Measurements from ENCODE around the gene PLEKHO2.

PLEKHO2 gene

GRCh38 chr15:64806509-64806908 lies 35.2 kb upstream of the PLEKHO2 start:
- TF ChIP-seq CTCF (conservative IDR thresholded peaks at IDR 0.05; ENCODE audit: control insufficient read depth, insufficient read depth, low read depth, low read length), result no peak
- DNase-seq (ENCODE audit: low read depth), result no peak

GRCh38 chr15:64807051-64807749 lies 34.5 kb upstream of the PLEKHO2 start:
- DNase-seq (ENCODE audit: low read depth), result no peak
- no peak for TF ChIP-seq CTCF (conservative IDR thresholded peaks at IDR 0.05; ENCODE audit: control insufficient read depth, insufficient read depth, low read depth, low read length)
- no peak overlapping the region for H3K4me3 ChIP-seq (ENCODE audit: control insufficient read depth, low read depth, low read length)

More at GRCh38 chr15:64806509-64806908, 35.2 kb upstream of the PLEKHO2 start:
- H3K4me3 ChIP-seq (ENCODE audit: control insufficient read depth, low read depth, low read length), result no peak overlapping the region

GRCh38 chr15:64807751-64808222 lies 33.9 kb upstream of the PLEKHO2 start:
- no peak overlapping the region for H3K4me3 ChIP-seq (ENCODE audit: control insufficient read depth, low read depth, low read length)
- no peak for TF ChIP-seq CTCF (conservative IDR thresholded peaks at IDR 0.05; ENCODE audit: control insufficient read depth, insufficient read depth, low read depth, low read length)
- no peak for DNase-seq (ENCODE audit: low read depth)

GRCh38 chr15:64808785-64809453 lies 32.8 kb upstream of the PLEKHO2 start:
- H3K4me3 ChIP-seq (ENCODE audit: control insufficient read depth, low read depth, low read length), result no peak overlapping the region
- no peak for DNase-seq (ENCODE audit: low read depth)
- TF ChIP-seq CTCF (conservative IDR thresholded peaks at IDR 0.05; ENCODE audit: control insufficient read depth, insufficient read depth, low read depth, low read length), result no peak

- peak; percentile 95 for TF ChIP-seq CTCF (conservative IDR thresholded peaks at IDR 0.05; ENCODE audit: control insufficient read depth, insufficient read depth, low read depth, low read length)
- no peak overlapping the region for H3K4me3 ChIP-seq (ENCODE audit: control insufficient read depth, low read depth, low read length)
- peak; percentile 70 for DNase-seq (ENCODE audit: low read depth)
Observed at GRCh38 chr15:64809649-64810496, 31.8 kb upstream of the PLEKHO2 start.

GRCh38 chr15:64810497-64811326 lies 31.0 kb upstream of the PLEKHO2 start:
- TF ChIP-seq CTCF (conservative IDR thresholded peaks at IDR 0.05; ENCODE audit: control insufficient read depth, insufficient read depth, low read depth, low read length), result no peak

More at GRCh38 chr15:64810497-64811326, 31.0 kb upstream of the PLEKHO2 start:
- no peak for DNase-seq (ENCODE audit: low read depth)
- no peak overlapping the region for H3K4me3 ChIP-seq (ENCODE audit: control insufficient read depth, low read depth, low read length)

Data from fibroblast of mammary gland (primary cell).